Spleen (tissue), 11 donors: ENCODE measurements around the gene NATD1. TPM values are rescaled to one million over a fixed set of nuclear protein-coding genes. Genes with fewer than 3 reads are reported as not detected.

Experiments used
- DNase-seq: peaks from one replicate; pipeline ENCODE4 v3.0.0-alpha.2; 2020
- H3K27ac ChIP-seq, 8 donors: fragments of 200-600 bp; sonication (generic) in 7 of 8; 1 replicate in 4 of 8; 2 replicates in 4 of 8; pipeline versions ENCODE4 v1.5.0 to v1.8.0; 2016 to 2021; ENCODE audit warnings: inconsistent platforms in 4 of 8, mild to moderate bottlenecking in 4 of 8, moderate library complexity in 1 of 8
- H3K27me3 ChIP-seq, 7 donors: fragments of 200-600 bp; sonication (generic) in 6 of 7; replicated peaks in 1 of 7; 1 replicate in 4 of 7; 2 replicates in 3 of 7; pipeline versions ENCODE4 v1.5.0 to v1.8.0; 2016 to 2021; ENCODE audit warnings: inconsistent platforms in 3 of 7, mild to moderate bottlenecking in 1 of 7
- H3K36me3 ChIP-seq, 6 donors: fragments of 200-600 bp; sonication (generic) in 5 of 6; 1 replicate in 4 of 6; 2 replicates in 2 of 6; pipeline versions ENCODE4 v1.5.0 to v1.8.0; 2016 to 2021; ENCODE audit warnings: inconsistent platforms in 2 of 6
- H3K4me1 ChIP-seq, 6 donors: fragments of 200-600 bp; sonication (generic) in 5 of 6; 1 replicate in 3 of 6; 2 replicates in 3 of 6; pipeline versions ENCODE4 v1.5.0 to v1.8.0; 2016 to 2021; ENCODE audit warnings: inconsistent platforms in 3 of 6
- H3K4me3 ChIP-seq, 8 donors: fragments of 200-600 bp; sonication (generic) in 7 of 8; 1 replicate in 4 of 8; 2 replicates in 4 of 8; pipeline versions ENCODE4 v1.5.0 to v1.8.0; 2016 to 2021; ENCODE audit warnings: inconsistent platforms in 4 of 8, mild to moderate bottlenecking in 4 of 8, moderate library complexity in 2 of 8
- H3K9me3 ChIP-seq, 8 donors: fragments of 200-600 bp; sonication (generic) in 7 of 8; 1 replicate in 4 of 8; 2 replicates in 4 of 8; pipeline versions ENCODE4 v1.5.0 to v1.8.0; 2016 to 2021; ENCODE audit warnings: inconsistent platforms in 4 of 8
- POLR2A ChIP-seq, 3 donors: fragments of 450-650 bp; IDR thresholded peaks; one replicate each; pipeline ENCODE4 v1.5.1; 2017; ENCODE audit warnings: antibody characterized with exemption in 3 of 3, mild to moderate bottlenecking in 1 of 3
- POLR2AphosphoS5 ChIP-seq, 3 donors: sonication (generic); formaldehyde crosslinking; IDR thresholded peaks; one replicate each; pipeline ENCODE4 v1.5.1; 2017; ENCODE audit warnings: antibody characterized with exemption in 3 of 3
- WGBS, 5 donors: extraction: QIAGEN DNeasy Blood & Tissue Kit in 3 of 5; methylation state at CpG; one replicate each; pipeline versions ENCODE4 v1.1.5 to v1.1.7; 2013 to 2018; 5-methylcytosine and 5-hydroxymethylcytosine counted together
- intact Hi-C: fragments of 100-400 bp; cut with DNase I; formaldehyde crosslinking; loops from one replicate; pipeline ENCODE4 v1.15.0; 2023; ENCODE audit warnings: low total_unique reads
- polyA plus RNA-seq, 3 donors: library from polyadenylated mRNA; stranded (reverse); fragments of 200-250 nt; gene quantifications; one replicate each; pipeline ENCODE4 v1.2.1, GENCODE V29; 2013
- total RNA-seq, 7 donors: library from RNA; depleted of rRNA in 3 of 7; stranded (reverse); fragments of >200 nt in 3 of 7; fragmentation: NEBNext Ultra II Directional in 4 of 7; extraction: Animal tissue kit (Norgen Biotek cat#: 25700) in 4 of 7; gene quantifications; one replicate each; pipeline versions ENCODE4 v1.1.0 to v1.2.1, GENCODE V29; 2016 to 2021
- TF ChIP-seq, protein P1 (sequence below), 11 experiments: fragments of 200-600 bp in 7 of 11; fragments of 450-650 bp in 4 of 11; sonication (generic) in 4 of 11; IDR thresholded peaks in 8 of 11; conservative IDR thresholded peaks in 3 of 11; 1 replicate in 7 of 11; 2 replicates in 4 of 11; pipeline versions ENCODE4 v1.4.0 to v1.8.0; 2016 to 2021; ENCODE audit warnings: antibody characterized with exemption in 11 of 11, inconsistent platforms in 4 of 11, mild to moderate bottlenecking in 1 of 11
- donor health status: healthy with polysubstance abuse.
- donor health status: DM: no; HTN: no; CAD: no; lungs with moderate emphysema.
- donor health status: DM: no; HTN: no; CAD: no.
- donor health status: Bipolar disorder and iron deficiency.
- donor health status: healthy.
- donor health status: DM: no; HTN: no; CAD: no.
- donor health status: DM: yes; HTN: yes; CAD: no.

NATD1 gene
- total and polyA plus RNA-seq, 10 donors: 1.3 to 31.0 (median 12.6) TPM

DNA sequence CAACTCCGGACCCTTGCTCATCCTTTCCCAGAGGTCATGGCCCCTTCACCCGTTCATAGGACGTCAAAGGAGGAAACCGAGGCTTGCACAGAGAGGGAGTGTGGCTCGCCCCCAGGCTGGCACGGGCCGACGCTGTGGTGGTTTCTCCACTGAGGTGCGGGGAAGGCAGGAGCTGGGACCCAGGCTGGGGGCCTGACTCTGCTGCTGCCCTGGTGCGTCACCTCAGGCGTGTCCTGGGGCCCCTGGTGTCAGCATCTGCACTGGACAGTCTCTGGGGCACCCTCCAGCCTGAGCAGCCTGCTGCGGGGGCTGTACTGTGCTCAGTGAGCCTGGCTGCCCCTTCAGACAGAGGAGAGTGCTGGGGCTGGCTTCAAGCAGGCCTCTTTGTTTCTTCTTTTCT lies 38.7 kb upstream of the NATD1 start:
- peaks cover 0 to 69% (median 5%) of the 10 kb centered on the region in 6 donors for H3K36me3 ChIP-seq
- WGBS, 5 donors: 58 to 69% (median 63%) methylated on average over 12 of the region's 12 CpGs
- TF ChIP-seq POLR2AphosphoS5 (IDR thresholded peaks at IDR 0.05): peak in 1 of 3 donors; percentile 60
- TF ChIP-seq, protein P1, sequence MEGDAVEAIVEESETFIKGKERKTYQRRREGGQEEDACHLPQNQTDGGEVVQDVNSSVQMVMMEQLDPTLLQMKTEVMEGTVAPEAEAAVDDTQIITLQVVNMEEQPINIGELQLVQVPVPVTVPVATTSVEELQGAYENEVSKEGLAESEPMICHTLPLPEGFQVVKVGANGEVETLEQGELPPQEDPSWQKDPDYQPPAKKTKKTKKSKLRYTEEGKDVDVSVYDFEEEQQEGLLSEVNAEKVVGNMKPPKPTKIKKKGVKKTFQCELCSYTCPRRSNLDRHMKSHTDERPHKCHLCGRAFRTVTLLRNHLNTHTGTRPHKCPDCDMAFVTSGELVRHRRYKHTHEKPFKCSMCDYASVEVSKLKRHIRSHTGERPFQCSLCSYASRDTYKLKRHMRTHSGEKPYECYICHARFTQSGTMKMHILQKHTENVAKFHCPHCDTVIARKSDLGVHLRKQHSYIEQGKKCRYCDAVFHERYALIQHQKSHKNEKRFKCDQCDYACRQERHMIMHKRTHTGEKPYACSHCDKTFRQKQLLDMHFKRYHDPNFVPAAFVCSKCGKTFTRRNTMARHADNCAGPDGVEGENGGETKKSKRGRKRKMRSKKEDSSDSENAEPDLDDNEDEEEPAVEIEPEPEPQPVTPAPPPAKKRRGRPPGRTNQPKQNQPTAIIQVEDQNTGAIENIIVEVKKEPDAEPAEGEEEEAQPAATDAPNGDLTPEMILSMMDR (IDR thresholded peaks at IDR 0.05 in 8 of 11, conservative IDR thresholded peaks at IDR 0.05 in 3 of 11): no peak
- TF ChIP-seq POLR2A (IDR thresholded peaks at IDR 0.05): no peak
- peaks cover 0 to 4% (median 0%) of the 10 kb centered on the region in 7 donors for H3K27me3 ChIP-seq
- peak overlapping the region in 1 of 8 donors; percentile 12 for H3K27ac ChIP-seq
- H3K4me3 ChIP-seq: no peak overlapping the region
- peaks cover 34 to 100% (median 62%) of the 10 kb centered on the region in 6 donors for H3K4me1 ChIP-seq
- no peak for DNase-seq
- intact Hi-C loops: no loop called here
- H3K9me3 ChIP-seq: no peaks in the 10 kb centered on the region

DNA sequence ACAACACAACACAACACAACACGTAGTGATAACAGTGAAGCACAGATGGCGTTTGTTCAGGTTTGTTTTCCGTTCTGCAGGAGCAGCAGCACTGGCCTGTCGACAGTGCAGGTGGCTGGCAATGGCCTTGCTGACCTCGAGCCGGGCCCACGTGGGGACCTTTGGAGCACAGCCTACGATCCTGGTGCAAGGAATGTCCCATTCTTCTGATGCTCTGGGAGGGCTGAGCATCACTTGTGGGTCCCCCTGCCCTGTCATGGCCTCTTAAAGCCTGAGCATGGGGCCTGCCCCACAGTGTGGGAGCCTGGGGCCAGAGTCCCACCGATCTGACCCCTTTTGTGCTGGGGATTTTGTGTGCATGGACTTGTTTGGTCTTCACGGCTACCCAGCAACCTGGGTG lies 38.1 kb upstream of the NATD1 start:
- H3K36me3 ChIP-seq: peaks cover 0 to 64% (median 5%) of the 10 kb centered on the region in 6 donors
- peaks cover 39 to 100% (median 63%) of the 10 kb centered on the region in 6 donors for H3K4me1 ChIP-seq
- TF ChIP-seq POLR2AphosphoS5 (IDR thresholded peaks at IDR 0.05) (no peak), POLR2A (IDR thresholded peaks at IDR 0.05) (no peak)
- TF ChIP-seq, protein P1 (IDR thresholded peaks at IDR 0.05 in 8 of 11, conservative IDR thresholded peaks at IDR 0.05 in 3 of 11): no peak
- no peaks in the 10 kb centered on the region for H3K9me3 ChIP-seq
- peaks cover 0 to 4% (median 0%) of the 10 kb centered on the region in 7 donors for H3K27me3 ChIP-seq
- DNase-seq: peak; percentile 76
- WGBS, 5 donors: 69 to 76% (median 72%) methylated on average over 10 of the region's 10 CpGs
- intact Hi-C loops: no loop called here
- no peak overlapping the region for H3K27ac ChIP-seq
- H3K4me3 ChIP-seq: no peak overlapping the region

DNA sequence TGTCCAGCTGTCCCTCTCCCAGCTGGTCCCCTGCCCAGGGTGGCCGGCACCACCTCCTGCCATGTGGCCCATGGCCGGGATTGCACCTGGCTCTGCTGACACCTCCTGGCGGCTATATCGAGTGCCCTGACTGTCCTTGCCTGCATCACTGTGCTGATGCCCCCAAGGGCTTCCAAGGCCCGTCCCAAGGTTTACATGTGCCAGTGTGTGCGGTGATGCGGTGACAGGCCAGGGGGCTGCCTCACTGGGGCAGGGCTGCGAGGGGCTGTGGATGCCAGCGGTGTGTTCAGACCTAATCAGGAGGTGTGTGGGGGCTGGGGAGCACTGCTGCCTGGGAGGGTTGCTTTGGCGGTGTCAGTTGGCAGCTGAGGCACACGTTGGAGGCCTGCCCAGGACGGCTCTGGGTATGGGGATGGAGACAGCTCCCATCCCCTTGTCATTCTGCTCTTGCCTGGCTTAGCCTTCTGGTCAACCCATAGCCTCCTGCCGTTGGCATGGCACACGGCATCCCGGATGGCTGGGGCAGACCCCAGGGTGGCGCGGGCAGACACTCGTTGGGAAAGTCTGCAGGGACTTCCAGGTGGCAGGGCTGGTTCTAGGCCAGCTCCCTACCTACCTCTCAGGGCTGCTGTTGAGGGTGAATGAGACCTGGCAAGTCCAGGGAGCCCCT lies 36.8 kb upstream of the NATD1 start:
- peak overlapping the region in 5 of 8 donors; percentile 87 to 98 (median 95) for H3K27ac ChIP-seq
- DNase-seq: no peak
- no peaks in the 10 kb centered on the region for H3K9me3 ChIP-seq
- H3K36me3 ChIP-seq: peaks cover 0 to 53% (median 5%) of the 10 kb centered on the region in 6 donors
- TF ChIP-seq POLR2A (IDR thresholded peaks at IDR 0.05) (no peak), POLR2AphosphoS5 (IDR thresholded peaks at IDR 0.05) (peak in 1 of 3 donors; percentile 55)
- peak overlapping the region in 1 of 8 donors; percentile 92 for H3K4me3 ChIP-seq
- 79 to 83% (median 80%) methylated on average over 18 of the region's 18 CpGs for WGBS, 5 donors
- H3K27me3 ChIP-seq: peaks cover 0 to 4% (median 0%) of the 10 kb centered on the region in 7 donors
- intact Hi-C loops: loop anchor here (10.0 kb wide), 1 partner anchor 165 kb away; the partner anchor contains the start of gene DHRS7B
- peaks cover 44 to 100% (median 65%) of the 10 kb centered on the region in 6 donors for H3K4me1 ChIP-seq

DNA sequence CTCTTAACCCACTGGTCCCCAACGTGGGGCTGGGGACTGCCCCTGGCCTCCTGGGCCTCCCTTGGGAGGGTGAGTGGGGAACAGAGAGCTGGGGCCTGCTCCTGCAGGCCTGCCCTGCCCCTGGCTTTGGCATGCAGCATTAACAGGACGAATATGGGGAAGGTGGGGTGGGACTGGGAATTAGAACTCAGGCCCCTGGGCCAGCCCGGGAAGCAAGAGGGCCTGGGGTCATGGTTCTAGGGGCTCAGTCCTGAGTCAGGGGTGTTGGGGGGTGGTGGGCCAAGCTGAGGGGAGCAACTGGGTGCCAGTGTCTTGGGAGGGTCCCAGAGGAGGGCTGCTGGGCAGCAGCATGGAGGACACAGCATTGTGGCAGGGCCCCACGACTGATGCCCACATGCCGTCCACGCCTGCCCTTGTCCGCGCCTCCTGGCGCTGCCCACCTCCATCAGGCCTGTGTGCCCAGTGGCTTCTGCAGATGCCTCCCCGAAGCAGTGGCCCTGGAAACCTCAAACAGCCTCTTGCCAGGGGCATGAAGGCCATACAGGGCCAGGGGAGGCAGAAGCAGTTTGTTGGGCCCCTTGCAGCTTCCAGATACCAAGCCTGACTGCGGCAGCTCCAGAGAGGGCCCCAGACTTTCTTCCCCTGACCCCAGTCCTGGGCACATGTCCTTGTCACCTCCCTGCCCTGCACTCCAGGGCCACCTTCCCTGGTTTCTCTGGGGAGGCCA lies 36.1 kb upstream of the NATD1 start:
- DNase-seq: no peak
- Histone ChIP-seq H3K4me3 (peak overlapping the region in 2 of 8 donors; percentile 92 to 96), H3K4me1 (peaks cover 44 to 96% (median 62%) of the 10 kb centered on the region in 6 donors)

More for the DNA sequence above, 36.1 kb upstream of the NATD1 start:
- TF ChIP-seq, protein P1 (IDR thresholded peaks at IDR 0.05 in 8 of 11, conservative IDR thresholded peaks at IDR 0.05 in 3 of 11): no peak
- TF ChIP-seq POLR2AphosphoS5 (IDR thresholded peaks at IDR 0.05): no peak
- no peak for TF ChIP-seq POLR2A (IDR thresholded peaks at IDR 0.05)
- H3K27ac ChIP-seq: peak overlapping the region; percentile 87 to 98 (median 96)
- peaks cover 0 to 46% (median 5%) of the 10 kb centered on the region in 6 donors for H3K36me3 ChIP-seq
- H3K9me3 ChIP-seq: no peaks in the 10 kb centered on the region
- 77 to 86% (median 81%) methylated on average over 5 to 11 of the region's 11 CpGs for WGBS, 5 donors
- intact Hi-C loops: loop anchor here (10.0 kb wide), 1 partner anchor 165 kb away; the partner anchor contains the start of gene DHRS7B
- H3K27me3 ChIP-seq: peaks cover 0 to 4% (median 0%) of the 10 kb centered on the region in 7 donors
